ENCODE data around the gene SYNDIG1. TPM values are rescaled to one million over a fixed set of nuclear protein-coding genes. Genes with fewer than 3 reads are reported as not detected.

Gene SYNDIG1
- polyA plus RNA-seq, 1 experiment: 1.7 TPM

- DNase-seq (ENCODE audit: low read depth): no peak
- POLR2A ChIA-PET: no interaction called here
- CTCF ChIA-PET: interaction anchor here (1.6 kb wide), 1 partner anchor 31 kb away, joined by 3 read pairs; no protein-coding TSS in a partner anchor
- no peaks in the 10 kb centered on the region for H3K27me3 ChIP-seq (ENCODE audit: control insufficient read depth, insufficient read depth, low read length)
- H3K4me3 ChIP-seq (ENCODE audit: low read depth, low read length): no peak overlapping the region
- no peaks in the 10 kb centered on the region for H3K36me3 ChIP-seq (ENCODE audit: control insufficient read depth, insufficient read depth, low read length)
- no peak for TF ChIP-seq CTCF (IDR thresholded peaks at IDR 0.05; ENCODE audit: insufficient read depth, low read depth, low read length)
Measured at GRCh38 chr20:24675651-24676352, 206.4 kb downstream of the SYNDIG1 start.

GRCh38 chr20:24676353-24676977, 207.0 kb downstream of the SYNDIG1 start:
- Histone ChIP-seq H3K4me3 (ENCODE audit: low read depth, low read length) (no peak overlapping the region), H3K27me3 (ENCODE audit: control insufficient read depth, insufficient read depth, low read length) (no peaks in the 10 kb centered on the region), H3K36me3 (ENCODE audit: control insufficient read depth, insufficient read depth, low read length) (no peaks in the 10 kb centered on the region)
- TF ChIP-seq CTCF (IDR thresholded peaks at IDR 0.05; ENCODE audit: insufficient read depth, low read depth, low read length): no peak
- POLR2A ChIA-PET: no interaction called here
- CTCF ChIA-PET: interaction anchor here (1.4 to 1.6 kb wide), 2 partner anchors 25 to 32 kb away, joined by 3 read pairs; no protein-coding TSS in a partner anchor
- no peak for DNase-seq (ENCODE audit: low read depth)

- DNase-seq (ENCODE audit: low read depth): no peak
- ChIA-PET POLR2A (no interaction called here), CTCF (interaction anchor here (1.4 to 1.6 kb wide), 2 partner anchors 26 to 32 kb away, joined by 3 read pairs; no protein-coding TSS in a partner anchor)
- TF ChIP-seq CTCF (IDR thresholded peaks at IDR 0.05; ENCODE audit: insufficient read depth, low read depth, low read length): no peak
- H3K36me3 ChIP-seq (ENCODE audit: control insufficient read depth, insufficient read depth, low read length): no peaks in the 10 kb centered on the region
- no peaks in the 10 kb centered on the region for H3K27me3 ChIP-seq (ENCODE audit: control insufficient read depth, insufficient read depth, low read length)
- no peak overlapping the region for H3K4me3 ChIP-seq (ENCODE audit: low read depth, low read length)
Measured at GRCh38 chr20:24676978-24677370, 207.5 kb downstream of the SYNDIG1 start.

- DNase-seq (ENCODE audit: low read depth): no peak
- ChIA-PET CTCF (interaction anchor here (0.7 to 1.4 kb wide), 2 partner anchors 9 to 27 kb away, joined by 3 read pairs; no protein-coding TSS in a partner anchor), POLR2A (no interaction called here)
- Histone ChIP-seq H3K27me3 (ENCODE audit: control insufficient read depth, insufficient read depth, low read length) (no peaks in the 10 kb centered on the region), H3K4me3 (ENCODE audit: low read depth, low read length) (no peak overlapping the region), H3K36me3 (ENCODE audit: control insufficient read depth, insufficient read depth, low read length) (no peaks in the 10 kb centered on the region)
- no peak for TF ChIP-seq CTCF (IDR thresholded peaks at IDR 0.05; ENCODE audit: insufficient read depth, low read depth, low read length)
Measured at GRCh38 chr20:24677626-24678315, 208.3 kb downstream of the SYNDIG1 start.

Data from BJ (cell line).